ENCODE data around the gene CCDC6.
"Not testable (repeated sequence)": the region's sequence is repeated elsewhere in the genome, so short reads cannot be mapped to it uniquely, and the experiment has no call there.

Gene CCDC6

DNA sequence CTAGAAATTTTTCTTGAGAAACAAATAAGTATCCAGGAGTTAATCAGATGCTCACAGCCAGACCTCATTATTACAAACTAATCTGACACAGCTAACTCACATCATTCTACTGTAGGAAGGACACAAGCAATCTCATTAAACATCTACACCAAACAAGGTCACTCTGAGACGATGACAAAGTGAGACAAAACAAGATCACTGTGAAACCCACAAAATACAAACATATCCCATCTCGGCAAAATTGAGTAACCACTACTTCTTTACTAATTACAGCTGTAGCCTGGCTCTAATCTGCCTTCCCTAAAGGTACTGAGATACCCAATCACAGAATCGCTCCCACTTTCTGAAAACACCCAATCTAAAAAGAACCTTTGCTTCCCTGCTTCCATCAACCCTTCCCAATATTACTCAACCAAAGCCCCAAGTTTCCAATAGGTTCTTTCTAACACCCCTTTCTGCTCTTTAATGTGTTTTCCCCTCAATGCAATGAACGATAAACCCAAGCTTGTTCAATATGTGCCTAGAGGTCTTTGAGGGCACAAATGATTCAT lies 26.9 kb downstream of the CCDC6 start:
- no peak for DNase-seq

DNA sequence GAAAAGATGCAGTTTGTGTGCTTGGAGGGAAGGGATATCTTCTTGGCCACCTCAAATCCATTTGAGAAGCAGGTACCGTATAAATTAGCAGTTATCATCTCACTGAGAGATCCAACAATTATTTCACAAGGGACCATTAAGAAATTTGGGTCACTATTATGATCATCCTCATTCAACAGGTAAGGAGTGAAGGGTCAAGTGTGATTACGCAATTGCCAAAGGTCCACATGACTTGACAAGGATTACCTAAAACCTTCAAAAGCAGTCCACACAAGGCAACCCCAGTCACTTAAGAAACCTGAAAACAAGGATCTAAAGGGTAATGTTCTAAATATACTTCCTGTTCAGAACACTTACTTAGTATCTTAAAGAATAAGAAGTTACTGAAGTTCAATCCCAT lies 27.4 kb downstream of the CCDC6 start:
- no peak for DNase-seq

DNA sequence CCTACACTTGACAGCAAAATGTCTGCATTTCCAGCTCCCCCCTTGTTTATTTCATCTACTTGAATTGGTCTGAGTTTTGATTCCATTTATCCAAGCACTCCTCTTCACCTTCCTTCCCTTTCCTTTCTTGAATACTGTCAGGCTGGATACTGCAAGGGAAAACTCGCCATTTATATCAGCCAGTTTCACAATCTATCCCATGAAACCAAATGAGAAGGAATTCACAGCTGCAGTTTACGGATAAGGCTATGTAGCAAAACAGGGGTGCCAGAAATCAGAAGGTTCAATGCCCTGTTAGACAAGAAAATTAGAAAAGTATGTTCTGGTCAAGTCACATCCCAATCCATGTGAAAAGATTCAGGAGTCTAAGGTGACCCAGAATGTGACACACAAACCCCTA lies 28.1 kb downstream of the CCDC6 start:
- DNase-seq: no peak

DNA sequence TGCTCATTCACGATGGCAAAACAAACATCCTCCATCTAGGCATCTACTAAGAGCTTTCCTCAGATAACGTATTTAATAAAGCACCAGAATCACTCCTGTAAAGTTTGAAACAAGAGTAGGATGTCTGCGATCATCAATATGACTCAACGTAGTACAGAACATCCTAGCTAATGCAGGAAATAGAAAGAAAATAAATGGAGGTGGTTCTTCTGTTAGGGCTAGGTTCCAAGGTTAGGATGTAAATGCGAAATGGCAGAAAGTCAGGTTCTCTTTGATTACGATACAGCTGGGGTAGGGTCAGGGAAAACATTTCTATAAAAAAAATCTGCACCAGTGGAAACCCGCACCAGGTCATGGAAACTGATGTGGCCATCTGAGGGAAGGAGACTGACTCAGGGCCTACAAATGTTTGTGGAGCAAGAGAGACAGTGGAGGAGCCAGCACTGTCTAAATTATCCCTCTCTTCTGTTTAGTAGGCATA lies 29.1 kb downstream of the CCDC6 start:
- DNase-seq: no peak

DNA sequence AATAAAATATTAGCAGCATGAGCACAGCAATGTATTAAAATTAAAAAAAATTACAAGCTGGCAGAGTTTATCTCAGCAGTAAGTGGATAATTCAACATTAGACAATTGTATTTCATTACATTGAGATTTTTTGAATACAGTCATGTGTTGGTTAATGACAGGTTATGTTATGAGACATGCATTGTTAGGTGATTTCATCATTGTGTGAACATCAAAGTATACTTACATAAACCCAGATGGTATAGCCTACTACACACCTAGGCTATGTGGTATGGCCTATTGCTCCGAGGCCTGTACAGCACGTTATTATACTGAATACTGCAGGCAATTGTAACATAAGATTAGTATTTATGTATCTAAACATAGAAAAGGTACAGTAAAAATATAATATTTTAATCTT lies 29.7 kb downstream of the CCDC6 start:
- no peak for DNase-seq

DNA sequence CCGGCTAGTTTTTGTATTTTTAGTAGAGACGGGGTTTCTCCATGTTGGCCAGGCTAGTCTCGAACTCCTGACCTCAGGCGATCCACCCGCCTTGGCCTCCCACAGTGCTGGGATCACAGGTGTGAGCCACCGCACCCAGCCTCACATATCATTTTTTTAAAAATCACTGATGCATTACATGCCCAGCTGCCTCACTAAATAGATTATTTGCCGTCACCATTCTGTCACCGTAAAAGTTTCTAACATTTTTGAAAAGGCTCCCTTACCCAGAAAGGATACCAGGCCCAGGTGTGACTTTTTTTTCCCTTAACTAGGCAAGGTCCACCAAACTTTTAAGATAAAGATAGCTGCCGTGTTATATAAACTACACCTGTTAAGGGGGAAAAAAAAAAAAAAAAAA lies 30.1 kb downstream of the CCDC6 start:
- not testable (repeated sequence) for DNase-seq

DNA sequence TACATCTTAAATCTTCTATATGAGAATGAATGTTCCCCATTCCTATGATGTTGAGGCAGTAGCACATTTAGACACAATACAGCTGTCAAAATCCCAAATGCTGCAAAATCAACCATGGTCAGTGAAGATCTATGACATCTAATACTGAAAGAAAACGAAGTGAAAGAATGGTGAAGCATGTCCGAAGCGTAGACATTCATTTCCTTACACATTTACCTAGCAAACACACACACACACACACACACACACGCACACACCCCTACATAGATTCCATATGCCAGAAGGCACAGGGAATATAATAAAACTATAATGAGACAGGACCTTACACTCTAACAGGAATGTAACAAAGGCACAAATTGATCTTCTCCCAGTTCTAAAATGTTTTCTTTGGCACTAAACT lies 32.5 kb downstream of the CCDC6 start:
- DNase-seq: no peak

DNA sequence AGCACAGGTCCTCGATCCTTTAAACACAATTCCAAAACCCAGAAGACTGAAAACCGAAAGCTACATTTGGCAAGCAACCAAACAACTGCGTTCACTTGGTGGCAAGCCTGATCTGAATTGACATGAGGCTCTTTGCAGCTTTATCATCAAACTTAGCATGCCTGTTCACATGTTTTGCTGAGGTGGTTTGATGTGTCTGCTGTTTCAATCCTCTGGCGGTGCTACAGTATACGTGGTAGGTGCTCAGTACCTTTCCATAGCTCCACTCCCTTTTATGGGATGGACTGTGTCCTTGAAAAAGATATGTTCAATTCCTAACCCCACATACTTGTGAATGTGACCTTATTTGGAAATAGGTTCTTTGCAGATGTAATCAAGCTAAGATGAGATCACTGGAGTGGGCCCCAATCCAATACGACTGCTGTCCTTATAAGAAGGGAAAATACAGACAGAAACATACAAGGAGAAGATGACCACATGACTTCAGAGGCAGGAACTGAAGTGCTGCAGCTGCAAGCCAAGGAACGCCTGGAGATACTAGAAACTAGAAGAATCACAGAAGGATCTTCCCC lies 33.4 kb downstream of the CCDC6 start:
- DNase-seq: no peak

DNA sequence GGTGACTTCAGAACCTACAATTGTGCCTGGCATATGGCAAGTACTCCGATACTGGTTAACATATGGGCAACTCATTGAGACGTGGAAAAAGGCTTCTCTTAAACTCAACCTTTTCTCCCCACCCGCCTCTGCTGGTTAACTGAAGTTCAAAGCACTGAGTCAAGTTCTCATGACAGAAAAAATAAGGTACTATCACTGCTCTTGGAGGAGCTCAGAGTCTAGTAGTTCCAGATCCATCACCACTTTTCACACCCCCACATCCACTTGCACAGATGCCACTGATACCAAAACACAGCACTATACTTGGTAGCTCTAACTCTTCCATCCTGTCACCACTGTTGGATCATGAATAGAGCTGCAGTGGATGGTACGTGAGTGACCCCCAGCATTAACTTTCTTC lies 36.2 kb downstream of the CCDC6 start:
- no peak for DNase-seq

DNA sequence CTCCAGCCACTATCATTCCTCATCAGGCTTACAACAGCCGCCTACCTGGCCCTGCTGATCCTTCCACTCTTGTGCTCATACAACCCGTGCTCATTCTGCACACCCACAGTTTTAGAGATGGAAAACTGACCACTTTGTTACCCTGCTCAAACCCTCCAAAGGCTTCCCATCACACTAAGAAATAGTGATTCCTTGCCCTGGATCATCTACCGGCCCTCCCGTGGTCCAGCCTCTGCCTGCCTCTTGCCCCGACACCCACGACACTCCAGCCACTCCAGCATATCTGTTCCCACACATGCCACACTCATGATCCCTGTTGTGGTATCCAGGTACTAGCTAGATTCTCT lies 36.8 kb downstream of the CCDC6 start:
- DNase-seq: no peak

DNA sequence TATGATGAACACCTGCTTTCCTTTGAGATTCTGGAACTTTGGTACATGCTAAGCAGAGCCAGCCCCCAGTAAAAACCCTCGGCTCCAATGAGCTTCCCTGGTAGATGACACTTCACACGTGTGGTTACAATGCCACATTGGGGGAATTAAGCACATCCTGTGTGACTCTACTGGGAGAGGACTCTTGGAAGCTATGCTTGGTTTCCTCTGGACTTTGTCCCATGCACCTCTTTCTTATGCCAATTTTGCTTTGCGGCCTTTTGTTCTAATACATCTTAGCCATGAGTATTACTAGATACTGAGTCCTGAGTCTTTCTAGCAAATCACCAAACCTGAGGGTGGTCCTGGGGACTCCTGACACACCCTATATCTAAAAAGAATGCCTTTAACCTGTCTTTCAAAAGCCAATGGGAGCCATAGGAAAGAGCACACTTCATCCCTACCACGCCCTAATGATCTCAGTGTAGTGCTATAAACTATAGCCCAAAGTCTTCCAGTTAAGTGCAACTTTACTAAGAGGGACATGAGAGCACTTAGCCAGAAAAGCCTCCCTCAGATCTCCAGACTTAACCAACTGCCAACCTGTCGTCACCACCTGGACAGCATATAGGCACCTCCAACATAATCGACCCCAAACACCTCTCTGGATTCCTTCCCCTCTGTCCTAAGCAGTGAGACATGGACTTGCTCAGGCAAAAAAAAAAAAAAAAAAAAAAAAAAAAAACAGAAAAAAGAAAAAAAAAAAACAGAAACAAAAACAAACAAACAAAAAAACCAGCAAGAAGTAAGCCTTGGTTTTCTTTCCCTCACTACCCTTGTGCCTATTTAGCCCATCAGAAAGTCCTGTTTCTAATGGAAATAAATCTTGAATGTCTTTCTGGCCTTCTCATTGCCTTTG lies 37.4 kb downstream of the CCDC6 start:
- DNase-seq: no peak

DNA sequence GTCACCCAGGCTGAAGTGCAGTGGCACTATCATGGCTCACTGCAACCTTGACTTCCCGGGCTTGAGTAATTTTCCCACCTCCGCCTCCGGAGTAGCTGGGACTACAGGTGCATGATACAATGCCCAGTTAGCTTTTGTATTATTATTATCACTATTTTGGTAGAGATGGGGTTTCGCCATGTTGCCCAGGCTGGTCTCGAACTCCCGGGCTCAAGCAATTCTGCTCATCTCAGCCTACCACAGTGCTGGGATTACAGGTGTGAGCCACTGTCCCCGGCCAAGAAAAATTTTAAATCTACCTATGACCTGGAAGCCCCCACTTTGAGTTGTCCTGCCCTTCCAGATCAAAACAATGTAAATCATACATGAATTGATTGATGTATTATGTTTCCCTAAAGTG lies 38.8 kb downstream of the CCDC6 start:
- DNase-seq: no peak

DNA sequence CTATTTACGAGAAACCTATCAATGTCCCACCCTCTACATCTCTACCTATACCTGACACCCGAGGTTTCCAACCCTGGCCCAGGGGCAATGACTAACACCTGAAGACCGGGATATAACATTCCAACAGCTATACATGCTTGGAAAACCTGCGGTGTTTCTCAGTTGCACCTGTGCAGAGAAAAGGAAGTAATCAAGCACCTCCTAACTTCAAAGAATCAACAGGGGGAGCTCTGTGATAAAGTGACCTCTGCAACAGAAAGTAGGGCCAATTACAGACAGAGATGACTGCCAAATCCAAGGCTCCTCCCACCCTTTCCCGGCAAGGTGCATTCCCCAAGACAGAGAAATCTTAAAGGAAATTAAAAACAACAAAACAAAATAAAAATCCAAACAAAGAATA lies 41.3 kb downstream of the CCDC6 start:
- DNase-seq: no peak

DNA sequence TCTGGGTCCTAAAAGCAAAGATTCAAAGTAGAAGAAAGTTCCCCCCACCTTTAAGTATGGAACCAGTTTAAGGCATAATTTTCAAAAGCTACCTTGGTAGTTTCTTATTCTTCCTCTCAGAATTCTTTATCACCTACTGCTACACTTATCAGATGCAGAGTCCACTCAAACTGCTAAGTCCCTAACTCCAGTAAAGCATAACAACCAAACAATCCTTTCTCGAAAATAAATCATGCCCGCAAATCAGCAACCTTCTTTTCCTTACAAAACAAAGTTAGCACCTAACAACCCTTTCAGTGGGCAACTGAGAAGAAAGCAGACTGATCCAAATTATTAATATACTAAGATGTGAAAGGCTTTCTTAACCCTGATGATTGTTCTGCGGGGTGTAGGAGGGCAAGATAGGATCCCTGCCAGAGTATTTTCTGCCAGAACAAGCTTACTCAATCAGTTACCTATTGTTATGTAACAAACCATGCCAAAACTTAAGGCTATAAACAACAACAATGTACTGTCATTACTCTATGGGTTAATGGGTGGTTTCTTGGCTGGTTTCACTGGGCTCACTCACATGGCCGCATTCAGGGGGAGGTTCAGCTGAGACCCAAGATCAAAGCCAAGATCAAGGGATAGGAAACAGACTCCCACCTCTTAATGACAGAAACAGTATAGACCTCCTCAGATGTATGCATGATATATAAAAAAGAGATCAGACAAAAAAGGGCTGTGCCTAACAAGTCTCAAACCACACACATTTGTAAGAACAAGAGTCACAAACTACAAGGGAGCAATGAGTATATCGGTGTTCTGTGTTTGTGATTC lies 42.0 kb downstream of the CCDC6 start:
- DNase-seq: no peak

DNA sequence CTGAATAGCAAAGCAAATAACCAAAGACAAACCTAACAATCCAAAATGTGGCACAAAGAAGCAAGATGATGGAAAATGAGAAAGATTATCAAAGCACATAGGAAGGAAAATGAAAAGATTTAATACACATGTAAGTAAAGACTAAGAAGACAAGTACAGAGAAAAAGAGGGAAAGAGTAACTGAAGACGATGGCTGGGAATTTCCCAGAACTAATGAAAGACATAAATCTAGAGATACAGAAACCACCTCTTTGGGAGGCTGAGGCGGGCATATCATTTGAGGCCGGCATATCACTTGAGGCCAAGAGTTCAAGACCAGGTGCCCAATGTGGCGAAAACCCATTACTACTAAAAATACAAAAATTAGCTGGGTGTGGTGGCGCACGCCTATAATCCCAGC lies 46.8 kb downstream of the CCDC6 start:
- no peak for DNase-seq

DNA sequence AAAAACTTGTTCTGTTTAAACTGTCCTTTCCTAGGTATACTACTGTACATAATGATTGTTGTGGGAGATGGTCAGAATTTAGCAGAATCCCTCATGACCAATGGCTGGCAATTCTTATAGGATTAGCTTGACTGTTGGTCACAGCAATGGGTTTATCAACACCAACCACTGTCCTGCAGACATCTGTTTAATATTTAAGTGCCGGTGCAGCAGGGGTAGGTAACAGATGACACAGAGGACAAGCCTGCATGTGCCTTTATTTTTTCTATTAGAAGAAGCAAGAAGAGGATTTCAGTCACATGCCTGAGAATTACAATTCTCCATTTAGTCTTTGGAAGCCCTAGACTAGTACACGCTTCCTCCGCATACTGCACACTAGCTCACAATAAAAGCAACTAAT lies 48.4 kb downstream of the CCDC6 start:
- no peak for DNase-seq

DNA sequence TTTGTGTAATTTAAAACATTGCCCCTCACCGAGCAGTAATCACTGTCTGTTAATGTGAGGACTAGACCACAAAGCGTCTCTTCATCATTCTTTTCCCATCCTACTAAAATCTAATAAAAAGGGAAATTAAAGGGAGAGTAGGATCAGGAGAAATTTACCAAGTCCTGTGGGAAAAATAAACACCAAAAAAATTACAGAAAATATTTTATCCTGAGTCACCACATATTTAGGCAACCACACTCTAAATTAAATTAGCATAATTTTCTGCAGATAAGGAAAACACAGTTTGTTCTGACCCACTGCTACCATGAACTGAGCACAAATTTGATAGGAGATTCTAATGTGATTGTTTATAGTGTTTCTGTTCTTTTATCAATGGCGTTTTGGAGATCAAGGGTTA lies 49.3 kb downstream of the CCDC6 start:
- no peak for DNase-seq

DNA sequence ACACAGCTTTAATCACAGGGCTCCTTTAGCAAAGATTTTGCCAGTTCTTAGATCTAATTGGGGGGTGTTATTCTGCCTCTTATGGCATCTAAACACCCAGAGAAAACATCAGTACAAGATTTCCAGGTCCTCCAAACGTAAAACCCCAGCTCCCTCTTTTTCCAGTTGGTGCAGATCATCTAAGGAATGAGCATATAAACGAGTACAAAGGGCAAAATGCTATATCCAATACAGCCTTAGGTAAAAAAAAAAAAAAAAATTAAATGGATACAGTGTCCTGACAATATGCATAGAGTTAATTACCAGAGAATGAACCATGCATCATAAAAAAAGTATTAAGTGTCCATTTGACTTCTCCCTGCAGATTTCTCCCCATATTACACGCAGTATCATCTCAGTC lies 50.3 kb downstream of the CCDC6 start:
- DNase-seq: no peak

DNA sequence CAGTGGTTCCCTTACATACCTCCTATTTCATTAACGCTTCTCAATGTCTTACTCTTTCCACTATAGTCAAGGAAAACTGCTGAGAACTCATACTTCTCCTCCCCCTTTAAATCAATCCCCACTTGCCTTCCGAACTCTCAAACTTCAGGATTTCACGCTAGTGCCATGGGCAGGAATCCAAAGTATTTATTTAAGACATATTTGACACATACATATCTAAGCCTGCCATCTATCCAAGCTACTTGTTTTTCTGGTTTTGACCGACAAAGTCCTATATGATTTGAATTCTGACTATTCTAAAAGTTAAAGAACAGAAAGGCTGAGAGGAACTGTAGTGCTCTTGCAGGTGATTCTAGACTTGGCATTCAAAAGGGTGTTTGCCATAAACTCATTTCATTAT lies 51.8 kb downstream of the CCDC6 start:
- no peak for DNase-seq

DNA sequence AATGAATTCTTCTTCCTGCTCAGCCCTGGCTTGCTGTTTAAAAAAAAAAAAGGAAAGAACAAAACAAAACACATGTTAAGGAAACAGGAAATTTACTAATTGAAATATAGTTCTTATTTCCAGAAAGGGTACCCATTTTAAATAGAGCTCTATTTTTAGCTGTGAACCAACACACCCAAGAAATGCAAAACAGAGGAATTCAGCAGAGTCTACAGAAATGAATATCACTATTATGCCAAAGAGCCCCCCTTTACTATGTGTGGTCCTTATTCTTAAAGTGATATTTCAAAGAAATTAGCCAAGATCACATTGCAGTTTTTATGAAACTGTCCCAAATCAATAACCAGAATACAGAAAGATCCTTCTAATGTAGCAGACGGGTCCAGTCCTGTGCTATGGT lies 53.7 kb downstream of the CCDC6 start:
- DNase-seq: no peak

DNA sequence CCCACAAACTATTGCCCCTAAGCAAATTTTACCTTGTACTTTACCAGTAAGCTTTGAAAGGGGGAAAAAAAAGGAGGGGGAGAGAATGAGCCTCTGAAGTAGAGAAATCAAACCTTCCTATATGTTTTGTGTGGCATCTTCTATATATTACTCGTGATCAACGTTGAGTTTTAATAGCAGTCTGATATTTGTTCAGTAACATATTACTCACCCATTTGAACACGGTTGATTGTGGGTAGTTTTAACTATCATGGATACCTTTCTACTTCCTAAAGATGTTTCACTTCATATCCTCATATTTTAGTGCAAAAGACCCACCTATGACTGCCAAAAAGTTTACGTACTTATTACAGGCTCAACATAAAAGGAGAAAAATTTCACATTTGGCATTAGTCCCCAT lies 54.5 kb downstream of the CCDC6 start:
- DNase-seq: no peak

DNA sequence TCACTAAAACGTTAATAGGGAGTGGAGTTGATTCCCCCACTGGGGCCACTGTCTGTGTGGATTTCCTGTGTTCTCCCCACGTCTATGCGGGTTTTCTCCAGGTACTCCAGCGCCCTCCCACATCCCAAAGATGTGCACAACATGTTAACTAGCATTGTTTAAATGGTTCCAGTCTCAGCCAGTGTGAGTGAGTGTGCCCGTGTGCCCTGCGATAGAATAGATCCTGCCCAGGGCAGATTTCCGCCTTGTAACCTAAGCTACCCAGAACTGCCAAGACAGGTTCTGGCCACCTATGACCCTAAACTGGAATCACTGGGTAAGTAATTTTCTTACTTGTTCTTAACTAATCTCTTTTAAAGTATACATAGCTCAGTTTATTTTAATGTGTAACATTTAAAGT lies 58.5 kb downstream of the CCDC6 start:
- no peak for DNase-seq

DNA sequence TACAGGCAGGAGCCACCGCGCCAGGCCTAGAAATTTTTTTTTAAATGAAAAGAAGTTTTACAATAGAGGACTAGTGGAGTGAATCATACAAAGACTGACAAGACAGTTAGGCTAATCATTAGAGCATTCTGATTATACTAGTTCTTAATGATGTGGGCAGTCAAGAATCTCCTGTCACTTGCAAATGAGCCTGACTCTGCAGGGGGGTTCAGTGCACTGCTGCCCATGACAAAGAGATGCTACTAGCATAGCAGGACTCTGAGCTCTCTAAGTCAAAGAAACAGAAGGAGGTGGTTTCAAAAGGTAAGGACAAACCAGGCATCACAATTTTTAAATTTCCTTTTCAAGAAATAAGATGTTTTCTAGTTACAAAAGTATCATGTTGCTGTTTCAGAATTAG lies 59.0 kb downstream of the CCDC6 start:
- DNase-seq: no peak

DNA sequence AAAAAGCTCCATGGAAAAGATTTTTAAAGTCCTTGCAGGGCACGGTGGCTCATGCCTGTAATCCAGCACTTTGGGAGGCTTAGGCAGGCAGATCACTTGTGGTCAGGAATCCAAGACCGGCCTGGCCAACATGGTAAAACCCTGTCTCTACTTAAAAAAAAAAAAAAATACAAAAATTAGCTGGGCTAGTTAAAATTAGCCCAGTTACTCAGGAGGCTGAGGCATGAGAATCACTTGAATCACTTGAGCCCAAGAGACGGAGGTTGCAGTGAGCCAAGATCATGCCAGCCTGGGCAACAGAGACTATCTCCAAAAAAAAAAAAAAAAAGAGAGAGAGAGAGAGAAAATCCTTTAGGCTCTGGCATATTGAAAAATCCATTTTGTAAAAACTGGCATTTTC lies 61.9 kb downstream of the CCDC6 start:
- no peak for DNase-seq

Measured in CD4-positive, alpha-beta T cell treated with Interleukin-15 for 1 hour (primary cell).